Measurements from ENCODE around the gene NEO1.

Gene NEO1

DNA sequence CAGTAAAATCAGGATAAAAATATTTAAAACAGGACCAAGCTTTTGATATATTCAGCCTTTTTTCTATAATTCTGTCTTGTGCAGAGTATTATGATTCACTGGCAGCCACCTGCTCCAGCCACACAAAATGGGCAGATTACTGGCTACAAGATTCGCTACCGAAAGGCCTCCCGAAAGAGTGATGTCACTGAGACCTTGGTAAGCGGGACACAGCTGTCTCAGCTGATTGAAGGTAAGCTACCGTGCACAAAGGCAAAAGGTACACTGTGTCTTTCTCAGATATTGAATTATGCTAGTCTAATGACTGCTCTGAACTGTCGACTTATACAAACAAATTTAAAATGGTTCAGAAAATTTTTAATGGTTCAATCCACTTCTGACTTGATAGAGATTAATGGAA, 202.3 kb downstream of the NEO1 start:
- no peak for DNase-seq (ENCODE audit: low spot score)
- no peak for FAIRE-seq

DNA sequence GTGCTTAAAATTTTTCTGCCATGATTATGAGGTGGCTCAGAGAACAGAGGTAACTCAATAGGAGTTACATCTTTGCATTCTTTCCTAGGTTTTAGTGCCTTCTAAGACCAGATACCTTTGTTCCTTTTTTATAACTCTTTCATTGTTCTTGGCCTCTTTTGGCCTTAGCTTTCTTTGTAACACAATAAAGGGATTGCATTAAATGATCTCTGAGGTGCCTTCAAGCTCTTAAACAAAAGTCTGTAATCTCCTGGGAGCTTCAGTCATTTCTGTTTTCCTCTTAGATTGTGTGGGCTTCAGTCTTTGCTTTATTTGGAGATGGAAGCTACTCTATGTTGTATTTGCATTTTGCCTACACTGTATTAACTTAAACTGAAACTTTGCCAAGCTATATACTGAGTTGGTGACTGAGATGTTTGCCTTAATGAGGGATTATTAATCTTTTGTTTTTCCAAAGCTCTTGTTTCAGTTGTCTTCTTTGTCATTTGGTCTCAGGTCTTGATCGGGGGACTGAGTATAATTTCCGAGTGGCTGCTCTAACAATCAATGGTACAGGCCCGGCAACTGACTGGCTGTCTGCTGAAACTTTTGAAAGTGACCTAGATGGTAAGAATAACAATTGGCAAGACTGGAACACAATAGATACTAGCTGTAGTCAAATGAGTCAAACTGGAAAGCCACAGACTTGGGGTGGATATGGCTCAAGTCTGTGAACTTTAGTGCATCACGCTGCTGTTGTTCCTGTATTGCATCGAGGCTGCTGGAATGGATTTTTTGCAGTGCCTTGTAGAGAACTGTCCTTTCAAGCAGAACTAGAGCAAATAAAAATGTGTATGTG, 206.2 kb downstream of the NEO1 start:
- FAIRE-seq (no peak), DNase-seq (ENCODE audit: low spot score) (no peak)

DNA sequence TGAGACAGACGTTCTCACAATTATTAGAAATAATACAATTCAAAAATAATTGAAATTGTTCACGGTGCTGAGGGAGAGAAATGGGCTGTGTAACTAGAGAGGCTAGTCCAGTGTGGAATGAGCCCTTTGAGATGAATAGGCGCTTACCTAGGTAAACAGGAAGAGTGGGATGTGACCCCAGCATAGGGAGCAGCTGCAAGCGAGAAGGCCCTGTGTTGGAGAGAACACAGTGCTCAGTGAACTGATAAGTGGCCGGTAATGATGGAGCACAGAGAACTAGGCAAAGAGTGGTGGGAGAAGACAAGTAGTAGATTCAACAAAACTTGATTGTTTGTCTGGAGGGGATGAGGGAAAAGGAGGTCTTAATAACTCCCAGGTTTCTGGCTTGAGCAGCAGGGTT, 212.6 kb downstream of the NEO1 start:
- DNase-seq (ENCODE audit: low spot score) (no peak), FAIRE-seq (no peak)

DNA sequence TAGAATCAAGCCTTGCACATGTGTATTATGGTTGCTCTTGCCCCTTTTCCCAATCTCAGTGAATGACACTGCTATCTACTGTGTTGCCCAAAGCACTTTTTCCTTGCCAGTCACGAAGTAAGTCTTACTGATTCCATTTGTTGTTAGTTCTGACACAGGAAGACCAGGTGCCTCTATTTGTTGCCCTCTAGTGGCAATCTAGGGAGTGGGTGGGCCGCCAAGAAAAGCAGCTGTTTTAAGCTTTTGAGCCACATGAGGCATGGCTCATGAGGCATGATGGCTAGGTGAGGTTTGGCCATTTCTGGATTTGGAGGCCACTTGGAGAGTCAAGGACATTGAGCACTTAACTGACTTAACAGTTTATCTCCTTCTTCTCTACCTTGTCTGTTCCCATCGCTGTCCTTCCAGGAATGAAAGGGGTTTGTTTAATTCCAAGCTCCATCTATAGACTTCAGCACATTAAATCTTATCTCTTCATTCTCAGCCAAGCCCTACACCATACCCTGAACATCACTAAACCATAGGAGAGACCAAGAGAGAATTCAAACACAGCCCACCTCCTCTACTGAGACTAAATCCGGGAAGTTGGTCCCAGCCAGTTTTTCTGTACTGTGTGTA, 213.4 kb downstream of the NEO1 start:
- DNase-seq (ENCODE audit: low spot score) (peak; percentile 68), FAIRE-seq (no peak)

DNA sequence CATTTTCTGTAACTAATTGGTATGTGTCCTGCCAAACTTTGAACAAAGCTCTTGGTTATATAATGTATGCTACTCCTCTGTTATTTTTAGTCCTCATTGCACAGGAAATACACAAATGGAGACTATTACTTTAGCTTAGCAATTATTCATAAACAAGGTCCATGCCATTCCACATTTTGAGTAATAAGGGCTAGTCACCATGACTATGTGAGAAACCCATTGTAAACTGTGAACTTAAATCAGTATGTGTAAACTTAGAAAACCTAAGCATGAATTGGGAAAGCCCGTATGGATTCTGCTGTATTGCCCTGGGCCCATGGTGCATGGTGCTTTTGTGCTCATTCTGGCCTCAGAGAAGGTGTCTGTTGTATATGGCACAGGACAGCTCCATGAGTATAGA, 216.2 kb downstream of the NEO1 start:
- DNase-seq (ENCODE audit: low spot score) (no peak), FAIRE-seq (no peak)

DNA sequence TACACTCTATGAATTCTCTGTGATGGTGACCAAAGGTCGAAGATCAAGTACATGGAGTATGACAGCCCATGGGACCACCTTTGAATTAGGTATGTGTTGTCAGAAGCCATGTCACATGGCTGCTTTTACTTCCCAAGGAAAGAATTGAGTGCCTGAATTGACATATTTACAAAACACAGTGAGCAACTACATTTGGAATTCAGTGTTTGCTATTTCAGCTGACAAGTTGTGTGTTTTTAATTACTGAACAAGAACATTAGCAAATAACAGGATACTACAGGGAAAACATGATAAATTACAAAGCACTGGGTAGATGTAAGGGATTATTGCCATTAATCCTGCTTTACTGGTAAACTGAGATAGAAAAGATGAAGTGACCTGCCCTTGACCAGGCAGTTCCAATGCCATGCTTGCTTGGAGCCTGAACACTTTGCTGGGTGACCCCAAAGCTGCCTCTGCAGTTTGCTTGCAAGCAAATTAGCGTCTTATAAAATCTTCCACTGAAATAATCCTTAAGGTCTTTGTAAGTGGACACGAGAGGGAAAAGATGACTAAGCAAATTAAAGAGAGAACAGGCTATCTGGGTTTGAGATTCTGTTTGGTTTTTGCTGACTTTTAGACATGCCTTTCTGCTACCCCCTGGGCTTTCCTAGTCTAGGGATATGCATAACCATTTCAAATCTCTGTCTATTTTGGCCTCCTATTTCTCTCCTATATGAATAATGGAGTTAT, 218.3 kb downstream of the NEO1 start:
- no peak for DNase-seq (ENCODE audit: low spot score)
- no peak for FAIRE-seq

DNA sequence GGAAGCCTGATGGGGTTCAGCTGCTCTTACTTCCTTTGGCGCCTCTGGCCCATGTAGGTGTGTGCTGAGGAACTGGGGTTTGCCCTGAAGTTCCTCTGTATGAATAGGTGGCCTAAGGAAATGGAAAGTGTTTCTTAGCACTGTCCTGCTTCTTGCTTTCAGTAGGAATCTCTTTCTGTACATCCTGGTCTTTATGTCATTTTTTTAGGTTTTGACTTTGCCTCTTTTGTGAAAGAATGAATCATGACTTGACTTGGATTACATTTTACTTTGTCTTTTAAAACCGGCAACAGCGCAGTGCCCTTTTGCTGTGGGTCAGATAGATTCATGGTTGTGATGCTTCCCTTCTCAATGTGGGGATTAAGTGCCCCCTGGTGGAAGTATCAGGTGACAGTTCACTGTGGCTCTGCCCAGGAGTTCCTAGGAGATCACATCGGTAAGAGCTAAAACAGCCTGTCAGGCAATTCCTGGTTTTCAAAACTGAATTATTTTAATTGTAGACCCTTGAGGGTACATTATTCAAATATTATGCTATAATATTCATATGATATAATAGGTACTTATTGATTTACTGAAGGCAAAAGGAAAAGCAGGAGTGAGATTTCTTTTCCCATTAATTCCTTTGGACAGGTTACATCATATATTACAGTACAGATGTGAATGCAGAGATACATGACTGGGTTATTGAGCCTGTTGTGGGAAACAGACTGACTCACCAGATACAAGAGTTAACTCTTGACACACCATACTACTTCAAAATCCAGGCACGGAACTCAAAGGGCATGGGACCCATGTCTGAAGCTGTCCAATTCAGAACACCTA, 221.1 kb downstream of the NEO1 start:
- FAIRE-seq (no peak), DNase-seq (ENCODE audit: low spot score) (peak; percentile 53)

DNA sequence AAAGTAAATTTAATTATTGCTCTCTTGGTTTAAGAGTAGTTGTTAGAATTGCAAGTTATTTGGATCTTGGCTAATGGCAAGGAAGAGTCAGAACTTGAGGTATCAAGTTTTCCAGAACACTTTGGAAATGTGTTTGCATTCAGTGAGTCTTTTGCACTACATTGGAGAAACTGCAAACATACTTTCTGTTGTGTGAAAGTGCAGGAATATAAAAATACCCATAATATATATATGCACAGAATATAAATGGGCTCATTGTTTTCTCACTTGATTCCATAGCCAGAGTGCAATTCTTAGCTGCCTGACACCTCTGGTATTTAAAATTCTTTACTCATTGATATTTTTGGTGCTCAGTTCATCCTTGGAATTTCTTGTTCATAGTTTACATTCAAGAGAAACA, 223.6 kb downstream of the NEO1 start:
- FAIRE-seq (no peak), DNase-seq (ENCODE audit: low spot score) (no peak)

DNA sequence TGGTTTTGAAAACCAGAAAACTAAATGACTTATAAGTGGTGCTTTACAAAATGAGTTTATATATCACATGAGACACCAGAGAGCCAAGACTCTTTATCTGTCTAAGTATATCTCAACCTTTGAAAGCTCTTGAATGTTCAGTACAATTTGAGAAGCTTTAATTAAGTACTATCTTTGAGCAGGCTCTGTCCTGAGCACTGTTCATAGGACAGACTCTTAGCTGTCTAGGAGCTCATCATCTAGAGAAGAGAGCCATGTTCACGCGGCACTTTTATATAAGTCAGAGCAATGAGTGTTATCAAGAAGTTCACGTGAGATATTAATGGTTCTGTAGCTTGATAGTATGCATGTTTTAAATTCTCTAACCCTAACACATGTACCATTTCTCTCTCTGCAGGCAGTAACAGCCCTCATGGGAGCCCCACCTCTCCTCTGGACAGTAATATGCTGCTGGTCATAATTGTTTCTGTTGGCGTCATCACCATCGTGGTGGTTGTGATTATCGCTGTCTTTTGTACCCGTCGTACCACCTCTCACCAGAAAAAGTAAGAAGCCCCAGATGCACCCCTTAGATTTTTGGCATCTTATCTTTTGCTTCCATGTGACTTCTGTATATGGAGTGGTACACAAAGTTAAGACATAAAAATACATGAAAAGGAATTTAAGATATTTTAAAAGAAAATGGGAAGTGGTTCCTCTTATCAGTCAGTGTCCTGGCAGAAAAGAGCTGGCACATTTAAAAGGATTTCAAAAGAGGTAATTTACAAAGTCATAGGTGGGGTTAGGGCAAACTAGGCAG, 230.5 kb downstream of the NEO1 start:
- DNase-seq (ENCODE audit: low spot score) (no peak), FAIRE-seq (no peak)

DNA sequence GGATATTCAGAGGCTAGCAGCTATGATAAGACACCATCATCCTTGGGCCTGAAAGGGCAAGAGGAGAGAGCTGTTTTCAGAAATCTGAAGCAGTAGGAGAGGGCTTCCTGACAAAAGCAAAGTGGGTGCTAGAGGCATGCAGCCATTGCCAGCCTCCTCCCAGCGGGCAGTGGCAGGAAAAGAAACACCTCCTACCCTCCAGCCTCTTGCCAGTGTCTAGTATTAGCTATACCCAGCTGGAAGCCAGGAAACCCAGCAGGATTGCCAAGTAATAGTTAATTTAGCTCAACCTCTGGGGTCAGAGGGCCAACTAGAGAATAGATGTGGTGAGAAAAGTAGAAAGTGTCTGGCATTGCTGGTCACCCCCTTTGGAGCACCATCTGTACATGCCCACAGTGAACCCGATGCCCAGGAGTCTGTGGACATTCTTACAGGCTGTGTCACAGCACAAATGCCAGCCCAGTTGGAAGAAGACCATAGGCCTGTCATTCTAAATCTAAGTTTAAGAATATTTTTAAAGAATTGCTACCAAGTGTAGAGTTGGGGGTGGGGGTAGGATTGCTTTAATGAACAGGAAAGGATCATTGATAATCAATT, 231.2 kb downstream of the NEO1 start:
- DNase-seq (ENCODE audit: low spot score): no peak
- FAIRE-seq: no peak

DNA sequence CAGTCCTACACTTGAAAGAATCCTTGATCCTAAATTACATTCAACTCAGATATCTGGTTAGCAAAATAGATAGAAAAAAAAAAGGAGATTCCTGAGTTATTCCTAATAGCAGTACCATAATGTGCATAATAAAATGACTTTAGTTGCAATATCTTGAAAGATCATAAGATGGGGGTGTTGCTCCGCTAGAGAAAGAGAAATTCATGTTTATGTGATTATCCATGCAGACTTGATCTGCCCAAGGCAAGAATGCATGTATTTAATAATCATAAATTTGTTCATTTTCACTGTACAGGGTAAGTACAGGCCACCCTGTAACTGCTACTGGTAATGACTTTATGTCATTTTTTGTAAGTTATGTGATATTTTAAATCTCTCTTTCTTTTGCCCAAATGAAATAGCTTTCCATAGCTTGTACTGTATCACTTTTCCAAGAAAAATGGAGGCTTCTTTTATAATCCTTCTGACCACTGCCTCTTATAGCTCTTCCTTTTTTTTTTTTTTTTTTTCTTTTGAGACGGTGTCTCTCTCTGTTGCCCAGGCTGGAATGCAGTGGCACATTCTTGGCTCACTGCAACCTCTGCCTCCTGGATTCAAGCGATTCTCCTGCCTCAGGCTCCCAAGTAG, 231.9 kb downstream of the NEO1 start:
- DNase-seq (ENCODE audit: low spot score) (no peak), FAIRE-seq (no peak)

DNA sequence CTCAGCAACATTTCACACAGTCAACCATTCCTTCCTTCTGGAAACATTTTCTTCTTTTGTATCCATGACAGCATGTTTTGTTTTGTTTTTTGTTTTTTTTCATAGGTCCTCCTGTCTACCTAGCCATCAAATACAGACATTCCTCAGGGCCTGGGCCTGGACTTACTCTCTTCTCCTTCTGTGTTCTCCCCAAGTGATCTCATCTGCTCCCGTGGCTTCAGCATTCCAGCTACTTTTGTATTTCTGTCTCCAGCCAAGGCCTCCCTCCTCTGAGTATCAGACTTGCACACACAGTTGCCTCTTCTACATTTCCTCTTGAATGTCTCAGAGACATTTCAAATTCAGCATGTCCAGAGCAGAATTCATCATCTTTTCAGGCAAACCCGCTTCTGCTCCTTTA, 234.0 kb downstream of the NEO1 start:
- FAIRE-seq: no peak

DNA sequence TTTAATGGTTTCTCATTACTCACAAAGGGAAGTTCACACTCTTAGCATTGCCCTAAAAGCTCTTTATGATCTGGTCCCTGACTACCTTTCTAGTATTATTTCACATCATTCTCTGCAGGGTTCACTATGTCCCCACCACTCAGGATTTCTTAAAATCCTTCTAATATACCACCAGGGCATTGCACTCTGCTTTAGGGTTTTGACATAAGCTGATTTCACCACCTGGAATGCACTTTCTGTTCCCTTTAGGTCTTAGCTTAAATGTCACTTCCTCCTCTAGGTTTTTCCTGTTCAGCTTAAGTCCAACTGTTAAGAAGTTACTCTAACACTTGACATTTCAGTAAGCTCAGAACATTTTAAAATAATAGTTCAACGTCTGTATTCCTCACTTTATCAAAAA, 234.8 kb downstream of the NEO1 start:
- no peak for DNase-seq (ENCODE audit: low spot score)
- no peak for FAIRE-seq

More for the DNA sequence above, 234.0 kb downstream of the NEO1 start:
- DNase-seq (ENCODE audit: low spot score): no peak

DNA sequence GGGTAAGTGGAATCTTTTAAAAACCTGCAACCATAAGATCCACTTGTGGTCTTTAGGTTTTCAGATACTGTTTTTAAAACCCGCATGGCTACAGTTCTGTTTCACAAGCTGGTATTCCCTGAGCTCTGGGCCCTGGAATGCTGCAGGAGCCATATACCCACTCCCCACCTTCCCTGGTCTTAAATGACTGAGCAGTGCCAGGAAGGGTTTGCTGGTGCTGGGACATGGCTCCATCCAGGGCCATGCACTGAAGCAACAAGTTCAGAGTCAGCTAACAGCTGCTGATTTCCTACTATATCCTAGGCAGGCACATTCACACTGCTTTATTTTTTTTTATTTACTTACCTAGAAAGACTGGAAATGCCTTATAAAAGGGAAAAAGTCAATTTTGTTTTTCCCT, 239.2 kb downstream of the NEO1 start:
- DNase-seq (ENCODE audit: low spot score) (no peak), FAIRE-seq (no peak)

DNA sequence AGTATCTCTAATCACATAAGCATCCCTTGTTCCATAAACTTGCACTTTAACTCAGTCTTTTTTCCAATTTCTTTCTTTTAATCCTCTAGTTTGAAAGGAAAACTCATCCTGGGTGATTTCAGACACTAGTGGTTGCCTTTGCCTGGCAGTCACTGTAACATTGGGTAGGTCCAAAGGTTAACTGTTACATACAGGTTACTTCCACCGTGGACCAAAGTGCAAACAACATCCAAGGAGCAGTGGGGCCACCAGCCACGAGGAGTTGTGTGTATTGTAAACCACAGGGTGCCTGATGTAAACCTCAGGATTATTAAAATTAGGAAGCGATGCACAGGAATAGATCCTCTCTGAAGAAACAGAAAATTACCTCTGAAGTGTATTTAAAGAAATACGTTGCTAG, 241.5 kb downstream of the NEO1 start:
- no peak for FAIRE-seq

DNA sequence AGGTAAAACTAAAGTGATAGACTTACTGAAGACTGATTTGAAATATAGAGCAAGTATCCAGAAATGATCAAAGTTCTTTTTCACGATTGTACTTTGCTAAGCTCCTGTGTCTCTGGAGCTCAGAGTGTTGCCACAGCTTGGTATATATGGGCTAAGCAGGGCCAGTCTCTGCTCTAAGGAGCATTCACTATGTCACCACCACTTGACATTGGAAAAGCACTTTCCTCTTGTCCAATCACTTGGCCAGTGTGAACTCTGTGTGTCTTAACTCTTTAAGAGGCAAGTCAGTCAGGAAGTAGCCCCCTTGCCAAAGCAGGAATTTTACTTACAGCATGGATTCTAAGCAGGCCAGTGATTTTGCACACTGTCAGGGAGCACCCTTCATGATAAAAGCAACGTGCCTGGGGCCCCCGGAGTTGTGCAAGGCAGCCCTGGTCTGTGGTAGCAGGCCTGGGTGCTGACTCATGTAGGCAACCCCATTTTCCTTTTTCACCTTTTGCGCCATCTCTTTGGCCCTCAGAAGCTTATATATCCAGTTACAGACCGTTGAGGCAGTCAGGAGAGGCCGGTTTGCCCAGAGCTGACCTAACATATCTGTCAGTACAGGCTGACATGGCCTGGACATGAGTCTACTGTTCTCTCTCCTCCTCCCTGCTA, 243.5 kb downstream of the NEO1 start:
- FAIRE-seq (no peak), DNase-seq (ENCODE audit: low spot score) (no peak)

More for the DNA sequence above, 241.5 kb downstream of the NEO1 start:
- DNase-seq (ENCODE audit: low spot score): no peak

DNA sequence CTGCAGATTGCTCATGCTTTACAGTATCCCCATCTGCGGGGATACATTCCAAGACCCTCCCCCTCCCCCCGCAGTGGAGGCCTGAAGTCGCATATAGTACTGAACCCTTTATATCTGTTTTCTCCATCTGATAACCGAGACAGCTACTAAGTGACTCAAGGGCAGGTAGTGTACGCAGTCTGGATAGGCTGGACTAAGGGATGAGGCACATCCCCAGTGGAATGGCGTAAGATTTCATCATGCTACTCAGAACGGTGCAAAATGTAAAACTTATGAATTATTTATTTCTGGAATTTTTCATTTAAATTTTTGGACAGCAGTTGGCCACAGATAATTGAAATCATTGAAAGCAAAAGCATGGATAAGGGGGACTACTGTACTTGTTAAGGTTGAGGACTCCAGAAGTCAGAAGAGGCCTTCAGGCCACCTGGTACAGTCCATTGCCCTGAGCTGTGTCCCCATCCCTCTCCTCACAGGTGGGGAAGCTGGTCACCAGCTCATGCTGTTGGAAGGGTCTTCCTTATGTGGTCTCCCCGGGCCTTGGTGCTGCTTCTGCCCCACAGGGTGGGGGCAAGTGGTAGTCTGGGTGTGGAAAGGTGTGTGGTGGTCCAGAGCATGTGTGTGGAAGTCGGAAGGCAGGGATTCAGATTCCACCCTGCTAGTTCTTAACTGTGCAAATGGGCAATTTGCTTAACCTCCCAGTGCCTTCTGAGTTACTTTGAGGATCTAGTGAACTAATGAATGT, 244.5 kb downstream of the NEO1 start:
- FAIRE-seq (no peak), DNase-seq (ENCODE audit: low spot score) (no peak)

DNA sequence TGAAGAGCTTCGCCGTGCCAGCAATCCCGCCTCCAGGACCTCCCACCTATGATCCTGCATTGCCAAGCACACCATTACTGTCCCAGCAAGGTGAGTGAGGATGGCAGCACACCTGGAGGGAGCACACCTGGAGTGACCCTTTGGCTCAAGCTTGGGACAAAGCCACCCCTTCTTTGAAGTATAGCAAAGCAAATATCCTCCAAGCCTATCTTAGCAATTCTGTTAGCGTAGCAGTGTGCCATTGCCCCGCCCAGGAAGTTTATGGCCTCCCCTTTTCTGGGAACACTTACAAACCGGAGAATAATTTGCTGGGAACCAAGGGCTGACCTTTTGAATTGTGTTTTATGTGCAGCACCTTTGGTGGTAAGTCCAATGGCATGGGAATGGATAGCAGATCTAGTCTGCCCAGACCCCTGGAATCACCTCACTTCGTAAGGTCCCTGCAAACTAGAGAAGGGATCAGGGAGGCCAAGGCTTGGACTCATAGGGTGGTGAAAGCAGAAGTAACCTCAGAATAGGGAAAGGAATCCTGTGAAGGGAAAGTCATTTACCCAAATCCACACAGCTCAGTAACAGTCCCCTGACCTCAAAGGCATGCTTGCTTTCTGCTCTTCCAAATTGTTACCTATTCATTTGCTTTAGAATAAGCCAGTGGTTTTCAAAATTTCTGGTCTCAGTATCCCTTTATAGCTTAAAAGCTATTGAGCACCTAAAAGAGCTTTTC, 246.4 kb downstream of the NEO1 start:
- no peak for DNase-seq (ENCODE audit: low spot score)
- FAIRE-seq: no peak
